Activated CD4-positive, alpha-beta T cell treated with anti-CD3 and anti-CD28 coated beads, Interleukin-2, amount 50 U/mL, for 16 hours (primary cell): Measurements from ENCODE around the gene EVC.
"Not testable (repeated sequence)": the region's sequence is repeated elsewhere in the genome, so short reads cannot be mapped to it uniquely, and the experiment has no call there.

Experiments used
- DNase-seq: peaks from one replicate; pipeline ENCODE4 v3.0.0-alpha.2; 2020

Gene EVC

GRCh38 chr4:5854929-5855328 is 143.9 kb downstream of the EVC start:
- no peak for DNase-seq

GRCh38 chr4:5856362-5856761 is 145.4 kb downstream of the EVC start:
- DNase-seq: not testable (repeated sequence)

GRCh38 chr4:5857199-5857598 is 146.2 kb downstream of the EVC start:
- DNase-seq: no peak

GRCh38 chr4:5858020-5858769 is 147.2 kb downstream of the EVC start:
- no peak for DNase-seq

- DNase-seq: peak; percentile 89
These were observed 152.6 kb downstream of the EVC start for GRCh38 chr4:5863461-5864113.
